Thyroid gland (tissue), 4 donors: Measurements from ENCODE around the gene ZNF474. TPM values are rescaled to one million over a fixed set of nuclear protein-coding genes. Genes with fewer than 3 reads are reported as not detected.

Experiments used
- DNase-seq, 2 donors: peaks; one replicate each; pipeline ENCODE4 v3.0.0-alpha.2; 2019
- H3K27ac ChIP-seq, 3 donors: fragments of 200-600 bp; sonication (generic); 1 replicate in 2 of 3; 2 replicates in 1 of 3; pipeline ENCODE4 v1.5.1; 2016 to 2019; ENCODE audit warnings: mild to moderate bottlenecking in 1 of 3, moderate library complexity in 1 of 3
- H3K27me3 ChIP-seq: fragments of 200-600 bp; sonication (generic); one replicate; pipeline ENCODE4 v1.5.1; 2019
- H3K36me3 ChIP-seq, 2 donors: fragments of 200-600 bp; sonication (generic); one replicate each; pipeline ENCODE4 v1.5.1; 2016 to 2019
- H3K4me1 ChIP-seq, 2 donors: fragments of 200-600 bp; sonication (generic); one replicate each; pipeline ENCODE4 v1.5.1; 2017 to 2019
- H3K4me3 ChIP-seq, 3 donors: fragments of 200-600 bp; sonication (generic); replicated peaks in 1 of 3; 1 replicate in 2 of 3; 2 replicates in 1 of 3; pipeline ENCODE4 v1.5.1; 2016; ENCODE audit warnings: mild to moderate bottlenecking in 1 of 3
- H3K9me3 ChIP-seq: fragments of 200-600 bp; sonication (generic); one replicate; pipeline ENCODE4 v1.5.1; 2017
- CTCF ChIP-seq, 6 experiments: fragments of 200-600 bp in 3 of 6; fragments of 450-650 bp in 3 of 6; sonication (generic) in 3 of 6; IDR thresholded peaks; one replicate each; pipeline ENCODE4 v1.5.1; 2016 to 2019; ENCODE audit warnings: antibody characterized with exemption in 6 of 6, mild to moderate bottlenecking in 2 of 6, inconsistent platforms in 1 of 6, moderate library complexity in 1 of 6
- POLR2A ChIP-seq, 2 donors: fragments of 450-650 bp; IDR thresholded peaks; one replicate each; pipeline ENCODE4 v1.6.1; 2017; ENCODE audit warnings: antibody characterized with exemption in 2 of 2, mild to moderate bottlenecking in 2 of 2, moderate library complexity in 1 of 2
- WGBS, 2 donors: methylation state at CpG; one replicate each; pipeline ENCODE4 v1.1.5; 2017; 5-methylcytosine and 5-hydroxymethylcytosine counted together
- intact Hi-C: fragments of 100-400 bp; cut with DNase I; formaldehyde crosslinking; loops from one replicate; pipeline ENCODE4 v1.15.1; 2023
- total RNA-seq, 4 donors: library from RNA; depleted of rRNA; stranded (reverse); fragments of >200 nt; gene quantifications; one replicate each; pipeline ENCODE4 v1.2.3, GENCODE V29; 2016

ZNF474 gene
- total RNA-seq, 4 donors from 2014 or later, result 0.33 to 1.5 (median 0.54) TPM; not detected in 1

GRCh38 chr5:122180863-122181548 lies 51.7 kb downstream of the ZNF474 start:
- no peak for TF ChIP-seq CTCF (IDR thresholded peaks at IDR 0.05)
- no peak for TF ChIP-seq POLR2A (IDR thresholded peaks at IDR 0.05)
- Histone ChIP-seq H3K4me3 (no peak overlapping the region), H3K27me3 (no peaks in the 10 kb centered on the region), H3K36me3 (no peaks in the 10 kb centered on the region), H3K4me1 (peaks cover 24 to 33% of the 10 kb centered on the region in 2 donors), H3K9me3 (no peaks in the 10 kb centered on the region), H3K27ac (peak overlapping the region in 2 of 3 donors; percentile 62 to 79)
- 76 to 93% methylated on average over 2 of the region's 2 CpGs for WGBS, 2 donors
- intact Hi-C loops, result no loop called here
- DNase-seq, result no peak

- peaks cover 24 to 33% of the 10 kb centered on the region in 2 donors for H3K4me1 ChIP-seq
- peak overlapping the region; percentile 62 to 79 (median 62) for H3K27ac ChIP-seq
- H3K4me3 ChIP-seq, result no peak overlapping the region
- intact Hi-C loops, result no loop called here
- no peak for DNase-seq
- H3K36me3 ChIP-seq, result no peaks in the 10 kb centered on the region
- no peak for TF ChIP-seq POLR2A (IDR thresholded peaks at IDR 0.05)
- no peak for TF ChIP-seq CTCF (IDR thresholded peaks at IDR 0.05)
- 57 to 67% methylated on average over 2 of the region's 2 CpGs for WGBS, 2 donors
- no peaks in the 10 kb centered on the region for H3K9me3 ChIP-seq
- H3K27me3 ChIP-seq, result no peaks in the 10 kb centered on the region
Observed at GRCh38 chr5:122181863-122182262, 52.5 kb downstream of the ZNF474 start.

- 14 to 18% methylated on average over 7 of the region's 7 CpGs for WGBS, 2 donors
- Histone ChIP-seq H3K9me3 (no peaks in the 10 kb centered on the region), H3K27ac (peak overlapping the region; percentile 62 to 79 (median 62)), H3K36me3 (no peaks in the 10 kb centered on the region), H3K4me3 (no peak overlapping the region), H3K27me3 (no peaks in the 10 kb centered on the region), H3K4me1 (peaks cover 24 to 33% of the 10 kb centered on the region in 2 donors)
- peak; percentile 82 to 86 for DNase-seq
- intact Hi-C loops, result no loop called here
- TF ChIP-seq CTCF (IDR thresholded peaks at IDR 0.05) (no peak), POLR2A (IDR thresholded peaks at IDR 0.05) (no peak)
Observed at GRCh38 chr5:122182491-122182921, 53.2 kb downstream of the ZNF474 start.

GRCh38 chr5:122183098-122183787 lies 53.9 kb downstream of the ZNF474 start:
- TF ChIP-seq CTCF (IDR thresholded peaks at IDR 0.05), result peak in 1 of 6 experiments; percentile 17
- TF ChIP-seq POLR2A (IDR thresholded peaks at IDR 0.05), result peak in 1 of 2 donors; percentile 15
- no peaks in the 10 kb centered on the region for H3K27me3 ChIP-seq
- peaks cover 24 to 33% of the 10 kb centered on the region in 2 donors for H3K4me1 ChIP-seq
- intact Hi-C loops, result no loop called here
- no peaks in the 10 kb centered on the region for H3K9me3 ChIP-seq
- peak overlapping the region; percentile 62 to 79 (median 62) for H3K27ac ChIP-seq
- H3K4me3 ChIP-seq, result no peak overlapping the region
- peak; percentile 96 for DNase-seq
- 13 to 15% methylated on average over 6 to 7 of the region's 7 CpGs for WGBS, 2 donors
- H3K36me3 ChIP-seq, result no peaks in the 10 kb centered on the region

- Histone ChIP-seq H3K36me3 (no peaks in the 10 kb centered on the region), H3K27ac (peak overlapping the region; percentile 62 to 79 (median 62)), H3K27me3 (no peaks in the 10 kb centered on the region), H3K9me3 (no peaks in the 10 kb centered on the region), H3K4me1 (peaks cover 24 to 33% of the 10 kb centered on the region in 2 donors), H3K4me3 (no peak overlapping the region)
- TF ChIP-seq POLR2A (IDR thresholded peaks at IDR 0.05), result no peak
- TF ChIP-seq CTCF (IDR thresholded peaks at IDR 0.05), result no peak
- DNase-seq, result no peak
- intact Hi-C loops, result no loop called here
Observed at GRCh38 chr5:122183788-122184170, 54.4 kb downstream of the ZNF474 start.
